Limb (tissue), 2 donors: Measurements from ENCODE around the gene SRD5A3.

Experiments used
- DNase-seq, 2 donors: peaks; one replicate each; pipeline ENCODE4 v3.0.0-alpha.2; 2016; ENCODE audit errors: extremely low spot score in 2 of 2

The SRD5A3 gene

DNA sequence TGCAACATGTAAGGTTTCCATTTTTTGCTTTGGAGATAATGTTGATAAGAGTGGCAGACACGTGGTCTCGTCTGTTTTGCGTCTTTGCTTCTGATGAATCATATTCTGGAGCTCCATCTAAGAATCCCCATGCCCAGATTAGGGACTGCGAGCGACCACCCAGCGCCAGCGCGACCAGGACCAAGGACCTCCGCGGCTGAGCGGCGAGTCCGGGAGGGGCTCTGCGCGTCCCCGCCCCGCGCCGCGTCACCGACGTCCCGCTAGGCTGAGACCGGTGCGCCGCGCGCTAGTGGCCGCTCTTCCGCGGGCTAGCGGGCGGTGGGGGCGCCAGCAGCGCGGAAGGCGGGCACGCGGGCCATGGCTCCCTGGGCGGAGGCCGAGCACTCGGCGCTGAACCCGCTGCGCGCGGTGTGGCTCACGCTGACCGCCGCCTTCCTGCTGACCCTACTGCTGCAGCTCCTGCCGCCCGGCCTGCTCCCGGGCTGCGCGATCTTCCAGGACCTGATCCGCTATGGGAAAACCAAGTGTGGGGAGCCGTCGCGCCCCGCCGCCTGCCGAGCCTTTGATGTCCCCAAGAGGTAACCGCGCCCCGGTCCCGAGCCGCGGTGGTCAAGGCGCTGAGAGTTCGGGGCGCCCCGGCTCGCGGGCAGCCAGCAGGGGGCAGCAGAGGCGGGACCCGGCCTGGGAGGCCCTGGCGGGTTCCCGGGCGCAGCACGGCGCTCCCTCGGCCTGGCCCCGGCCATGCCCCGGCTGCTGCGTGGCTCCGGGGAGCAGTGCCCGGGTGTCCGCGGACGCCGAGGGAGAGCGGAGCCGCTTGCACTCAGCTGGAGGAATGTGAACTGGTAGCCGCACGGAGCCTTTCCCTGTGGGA, at the start of gene SRD5A3:
SRD5A3 (plus strand) TSS at position 263 of the 871 bp plus-strand sequence; CDS start at position 358, 95 bp downstream.
- DNase-seq: peak; percentile 77 to 92

GRCh38 chr4:55297346-55297745, 48.7 kb upstream of the SRD5A3 start:
- DNase-seq: no peak

- DNase-seq: no peak
These were observed 42.3 kb upstream of the SRD5A3 start for GRCh38 chr4:55303760-55304165.

GRCh38 chr4:55304303-55304702, 41.7 kb upstream of the SRD5A3 start:
- no peak for DNase-seq

GRCh38 chr4:55308071-55308470, 38.0 kb upstream of the SRD5A3 start:
- DNase-seq: no peak

DNA sequence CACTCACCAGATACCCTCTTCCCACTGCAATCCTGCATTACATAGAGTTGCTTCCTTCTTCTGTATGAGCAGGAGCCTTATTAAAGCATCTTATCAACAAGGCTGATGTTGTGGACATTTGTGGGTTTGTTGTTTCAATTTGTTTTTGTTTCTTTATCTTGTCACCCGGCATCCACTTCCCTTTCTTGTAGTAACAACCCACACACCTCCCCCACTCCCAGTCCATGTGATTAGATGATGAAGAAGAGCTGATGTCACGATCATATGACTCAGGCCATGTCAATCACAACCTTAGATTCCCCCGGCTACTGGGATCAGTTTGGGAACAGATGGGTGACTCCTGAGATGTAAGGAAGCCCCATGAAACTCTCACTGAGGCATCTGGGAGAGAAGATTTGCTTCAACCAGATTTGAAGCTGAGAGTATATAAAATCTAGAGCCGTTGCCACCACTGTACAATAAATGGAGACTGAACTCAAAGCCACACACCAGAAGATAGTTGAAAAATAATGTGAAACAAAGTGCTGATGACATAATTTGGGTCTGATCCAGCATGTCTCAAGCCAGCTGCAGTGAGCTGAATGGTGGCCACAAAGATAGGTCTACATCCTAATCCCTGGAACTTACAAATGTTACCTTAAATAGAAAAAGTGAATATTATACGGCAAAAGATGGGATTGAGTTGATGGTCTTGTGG, 34.1 kb upstream of the SRD5A3 start:
- no peak for DNase-seq

DNA sequence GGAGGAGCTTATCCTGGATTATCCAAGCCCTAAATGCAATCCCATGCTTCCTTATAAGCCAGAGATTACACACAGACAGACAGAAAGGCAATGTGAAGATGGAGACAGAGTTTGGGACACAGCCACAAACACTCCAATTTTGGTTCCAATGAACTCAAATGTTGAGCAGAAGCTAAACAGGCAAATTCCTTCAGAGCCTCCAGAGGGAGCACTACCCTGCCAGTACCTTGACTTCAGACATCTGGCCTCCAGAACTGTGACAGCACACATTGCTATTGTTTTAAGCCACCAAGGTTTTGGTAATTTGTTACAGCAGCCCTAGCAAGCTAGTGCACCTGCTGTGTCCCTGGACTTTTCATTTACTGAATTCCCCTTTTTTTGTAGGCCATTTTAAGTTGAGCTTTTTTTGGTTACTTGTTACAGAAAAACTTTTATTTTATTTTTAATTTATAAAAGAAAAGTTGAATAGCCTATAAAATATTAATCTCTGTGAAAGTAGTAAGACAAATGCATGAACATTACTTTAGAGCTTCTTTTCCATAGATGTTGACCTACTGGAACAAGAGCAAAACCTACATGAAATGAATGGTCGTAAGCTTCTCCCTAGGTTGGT, 33.4 kb upstream of the SRD5A3 start:
- peak in 1 of 2 donors; percentile 32 for DNase-seq

DNA sequence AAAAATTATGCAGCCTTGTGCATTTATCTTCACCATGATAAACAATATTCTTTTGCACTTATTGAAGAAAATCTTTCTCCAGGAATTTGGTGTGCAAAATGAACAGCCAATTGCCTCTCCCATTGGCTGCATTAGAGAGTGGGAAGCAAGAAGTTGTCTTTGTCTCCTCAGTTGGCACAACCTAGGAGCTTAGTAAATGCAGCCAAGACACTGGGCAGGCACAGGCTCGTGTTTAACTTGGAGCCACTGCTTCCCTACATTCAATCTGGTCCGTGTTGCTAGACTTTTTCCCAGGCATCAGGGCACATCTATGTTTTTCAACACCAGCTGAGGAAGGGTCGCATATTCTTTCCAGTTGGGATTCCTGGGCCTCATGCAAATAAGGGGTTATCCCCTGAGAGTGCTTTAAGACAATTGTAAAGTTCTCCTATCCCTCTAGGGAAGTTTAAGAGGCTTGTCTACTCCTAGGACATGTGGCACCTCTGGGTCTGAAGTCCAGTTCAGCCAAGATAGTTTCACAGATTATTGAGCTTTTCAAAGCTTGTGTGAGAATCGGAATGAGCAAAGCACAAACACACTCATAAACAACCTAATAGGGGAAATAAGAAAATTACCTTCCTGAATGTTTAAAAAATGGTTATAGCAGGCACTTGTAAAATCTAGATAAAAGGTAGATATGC, 31.8 kb upstream of the SRD5A3 start:
- no peak for DNase-seq

- DNase-seq: no peak
These were observed 27.6 kb upstream of the SRD5A3 start for GRCh38 chr4:55318175-55319129.

- peak; percentile 77 to 83 for DNase-seq
These were observed 24.3 kb upstream of the SRD5A3 start for GRCh38 chr4:55321707-55322264.

GRCh38 chr4:55323375-55323774, 22.7 kb upstream of the SRD5A3 start:
- no peak for DNase-seq

DNA sequence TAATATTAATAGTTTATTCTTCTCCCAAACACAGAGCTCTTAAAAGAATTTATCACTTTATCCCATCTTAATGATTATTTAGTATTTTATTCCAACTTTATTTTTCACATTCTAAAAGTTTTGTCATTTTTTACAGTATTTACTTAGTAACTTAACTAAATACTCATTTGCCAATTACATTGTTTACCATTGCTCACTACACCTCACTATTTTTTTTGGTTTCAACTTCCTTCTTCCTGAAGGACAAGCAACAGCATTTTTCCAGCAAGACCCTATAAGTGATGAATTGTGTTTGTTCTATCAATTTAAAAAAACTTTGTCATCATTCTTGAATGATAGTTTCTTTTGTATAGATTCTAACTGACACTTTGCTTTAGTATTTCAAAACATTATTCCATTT, 19.4 kb upstream of the SRD5A3 start:
- no peak for DNase-seq

- DNase-seq: no peak
These were observed 17.0 kb upstream of the SRD5A3 start for GRCh38 chr4:55329012-55329411.

- DNase-seq: no peak
These were observed 15.8 kb upstream of the SRD5A3 start for GRCh38 chr4:55330241-55330640.

DNA sequence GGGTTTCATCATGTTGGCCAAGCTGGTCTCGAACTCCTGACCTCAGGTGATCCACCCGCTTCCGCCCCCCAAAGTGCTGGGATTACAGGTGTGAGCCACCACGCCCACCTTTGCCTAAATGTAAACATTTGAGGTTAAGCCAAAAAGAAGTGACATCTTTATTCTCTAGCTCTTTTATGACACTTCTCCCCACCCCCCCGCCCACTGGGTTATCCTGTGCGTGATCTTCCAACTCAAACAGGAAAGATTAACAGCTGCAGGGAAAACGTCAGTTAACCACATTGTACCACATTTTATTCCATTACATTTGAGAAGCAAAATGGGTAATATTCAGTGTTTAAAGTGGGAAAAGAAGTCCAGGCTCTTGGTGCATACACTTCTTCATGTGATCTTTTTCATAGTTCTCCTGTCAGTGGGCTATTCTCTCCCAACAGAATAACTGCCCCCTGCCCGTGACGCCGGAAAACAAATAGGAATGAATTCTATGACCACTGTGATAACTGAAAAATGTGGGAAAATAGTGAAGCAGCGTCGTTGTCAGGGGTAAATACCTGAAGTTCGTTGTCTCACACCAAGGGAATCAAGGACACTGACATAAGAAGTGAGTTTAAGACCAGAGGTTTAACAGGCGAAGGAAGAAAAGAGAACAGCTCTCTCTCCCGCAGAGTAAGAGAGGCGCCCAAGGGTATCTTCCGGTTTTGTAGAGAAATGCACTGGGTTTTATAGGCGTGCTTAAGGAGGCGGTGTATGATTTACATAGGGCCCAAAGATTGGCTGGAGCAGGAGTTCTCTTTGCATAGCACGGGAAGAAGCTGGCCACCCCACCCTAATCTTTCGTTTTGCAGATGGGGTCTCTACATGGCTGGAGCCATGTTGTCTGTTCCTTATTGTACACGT, 9.7 kb upstream of the SRD5A3 start:
- DNase-seq: no peak

GRCh38 chr4:55337944-55338343, 8.1 kb upstream of the SRD5A3 start:
- no peak for DNase-seq

DNA sequence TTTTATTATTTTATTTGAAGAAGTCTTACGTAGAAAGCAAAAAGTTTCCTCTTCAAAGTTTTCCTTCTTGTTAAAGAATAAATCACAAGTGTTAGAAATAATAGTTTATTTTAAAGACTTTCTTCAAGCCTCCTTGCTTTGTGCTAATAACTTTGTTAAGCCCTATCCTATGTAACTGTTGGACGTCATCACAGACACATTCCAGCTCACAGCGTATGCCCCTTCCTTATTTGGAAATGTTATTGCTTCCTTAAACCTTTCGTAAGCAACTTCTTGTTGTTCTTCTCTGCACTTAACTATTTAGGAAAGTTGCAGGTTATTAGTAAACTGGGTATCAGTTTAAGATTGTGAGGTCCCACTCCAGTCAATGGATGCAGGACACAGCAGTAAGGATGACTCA, 7.6 kb upstream of the SRD5A3 start:
- DNase-seq: no peak

DNA sequence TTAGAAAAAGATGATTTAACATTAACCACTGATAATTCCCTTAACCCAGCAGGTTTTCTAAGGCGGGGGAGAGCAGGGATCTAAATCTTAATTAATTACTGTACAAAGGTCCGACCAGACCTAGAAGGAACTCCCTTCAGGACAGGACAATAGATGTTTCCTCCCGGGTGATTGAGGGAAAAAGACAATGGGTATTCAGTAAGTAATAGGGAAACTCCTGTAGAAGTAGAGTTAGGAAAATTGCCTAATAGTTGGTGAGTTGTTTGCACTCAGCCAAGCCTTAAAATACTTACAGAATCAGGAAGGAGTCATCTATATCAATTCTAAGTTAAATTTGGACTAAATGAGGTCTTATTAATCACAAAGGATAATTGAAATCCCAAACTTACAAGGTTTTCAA, 5.8 kb upstream of the SRD5A3 start:
- DNase-seq: no peak

DNA sequence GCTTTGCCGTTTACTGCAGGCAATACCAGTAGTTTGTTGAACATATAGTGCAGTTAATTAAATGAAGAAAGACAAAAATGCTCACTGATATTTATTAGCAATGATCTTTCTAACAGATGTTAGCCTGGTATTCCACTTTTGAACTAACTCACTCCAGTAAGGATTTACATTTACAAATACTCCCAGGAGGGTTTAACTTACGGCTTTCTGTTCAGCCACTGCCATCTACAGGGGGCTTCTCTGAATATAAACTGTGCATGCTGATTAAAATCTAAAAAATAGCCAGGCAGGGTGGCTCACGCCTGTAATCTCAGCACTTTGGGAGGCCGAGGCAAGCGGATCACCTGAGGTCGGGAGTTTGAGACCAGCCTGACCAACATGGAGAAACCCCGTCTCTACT, 2.2 kb upstream of the SRD5A3 start:
- DNase-seq: peak in 1 of 2 donors; percentile 31
